Middle frontal gyrus (tissue), 1 donor: ENCODE data around the gene USP22.
A peak's percentile ranks its signal among the peaks of the same experiment; 100 is the strongest.
"Not testable (repeated sequence)": the region's sequence is repeated elsewhere in the genome, so short reads cannot be mapped to it uniquely, and the experiment has no call there.

Experiments
- DNase-seq: peaks from one replicate; pipeline ENCODE4 v3.0.0-alpha.2; 2015; ENCODE audit warnings: low spot score; ENCODE audit errors: extremely low spot score

Gene USP22

GRCh38 chr17:21042458-21043295, at the start of gene USP22:
TSS of gene USP22 (minus strand) at chr17:21043011. CDS start at chr17:21042835, 176 bp downstream.
- DNase-seq, result peak; percentile 85

GRCh38 chr17:21090902-21091618, 48.2 kb upstream of the USP22 start:
- DNase-seq, result no peak

- no peak for DNase-seq
Measured at GRCh38 chr17:21089933-21090901, 47.4 kb upstream of the USP22 start.

GRCh38 chr17:21089145-21089544, 46.3 kb upstream of the USP22 start:
- DNase-seq, result no peak

- DNase-seq, result no peak
Measured at GRCh38 chr17:21085707-21086106, 42.9 kb upstream of the USP22 start.

- not testable (repeated sequence) for DNase-seq
Measured at GRCh38 chr17:21085280-21085679, 42.5 kb upstream of the USP22 start.

- DNase-seq, result no peak
Measured at GRCh38 chr17:21082001-21082436, 39.2 kb upstream of the USP22 start.

- DNase-seq, result no peak
Measured at GRCh38 chr17:21079196-21079595, 36.4 kb upstream of the USP22 start.

- no peak for DNase-seq
Measured at GRCh38 chr17:21078016-21078780, 35.4 kb upstream of the USP22 start.

- no peak for DNase-seq
Measured at GRCh38 chr17:21077281-21077680, 34.5 kb upstream of the USP22 start.

- DNase-seq, result no peak
Measured at GRCh38 chr17:21076242-21076641, 33.4 kb upstream of the USP22 start.

GRCh38 chr17:21075739-21076085, 32.9 kb upstream of the USP22 start:
- DNase-seq, result no peak

GRCh38 chr17:21072745-21073197, 30.0 kb upstream of the USP22 start:
- no peak for DNase-seq

GRCh38 chr17:21066394-21066793, 23.6 kb upstream of the USP22 start:
- no peak for DNase-seq

GRCh38 chr17:21061971-21062526, 19.2 kb upstream of the USP22 start:
- DNase-seq, result no peak

- no peak for DNase-seq
Measured at GRCh38 chr17:21061158-21061835, 18.5 kb upstream of the USP22 start.

GRCh38 chr17:21059761-21060160, 16.9 kb upstream of the USP22 start:
- no peak for DNase-seq

- DNase-seq, result no peak
Measured at GRCh38 chr17:21058098-21058893, 15.5 kb upstream of the USP22 start.

GRCh38 chr17:21053056-21053455, 10.2 kb upstream of the USP22 start:
- DNase-seq, result not testable (repeated sequence)
